Natural killer cell (primary cell): ENCODE measurements around the gene MVK. TPM values are rescaled to one million over a fixed set of nuclear protein-coding genes. Genes with fewer than 3 reads are reported as not detected.

Experiments used
- ATAC-seq, 3 donors: fragments of 150-1000 bp in 2 of 3; fragments of 200-7000 bp in 1 of 3; cut with Tn5 transposase; 1 replicate in 1 of 3; 2 replicates in 2 of 3; pipeline ENCODE4 v1.10.0; 2021; ENCODE audit warnings: mild to moderate bottlenecking in 2 of 3, moderate library complexity in 2 of 3
- DNase-seq, 2 donors: peaks; one replicate each; pipeline versions ENCODE4 v3.0.0 to v3.0.0-alpha.2; 2013 to 2021; ENCODE audit warnings: mixed read lengths in 1 of 2
- H3K27ac ChIP-seq: one replicate; pipeline ENCODE4 v1.5.1; 2013; ENCODE audit warnings: mild to moderate bottlenecking, low read length
- H3K27me3 ChIP-seq: one replicate; pipeline ENCODE4 v1.6.1; 2013; ENCODE audit warnings: low read length; ENCODE audit not compliant: control insufficient read depth, insufficient read depth
- H3K36me3 ChIP-seq: one replicate; pipeline ENCODE4 v1.6.1; 2013; ENCODE audit warnings: low read length; ENCODE audit not compliant: control insufficient read depth, insufficient read depth
- H3K4me1 ChIP-seq: one replicate; pipeline ENCODE4 v1.6.1; 2013; ENCODE audit warnings: low read length; ENCODE audit not compliant: control insufficient read depth, insufficient read depth
- H3K4me3 ChIP-seq: one replicate; pipeline ENCODE4 v1.5.1; 2013; ENCODE audit warnings: low read length
- H3K9me3 ChIP-seq: one replicate; pipeline ENCODE4 v1.6.1; 2013; ENCODE audit warnings: low read length; ENCODE audit not compliant: control insufficient read depth, insufficient read depth
- H3K27ac Mint-ChIP-seq, 2 donors: one replicate each; pipeline ENCODE4 v1.8.0; 2022; ENCODE audit warnings: mild to moderate bottlenecking in 2 of 2, mixed read lengths in 2 of 2, moderate library complexity in 1 of 2
- H3K27me3 Mint-ChIP-seq, 2 donors: one replicate each; pipeline ENCODE4 v1.8.0; 2022; ENCODE audit warnings: low read depth in 2 of 2, mixed read lengths in 2 of 2
- H3K36me3 Mint-ChIP-seq: one replicate; pipeline ENCODE4 v1.8.0; 2022; ENCODE audit warnings: mixed read lengths
- H3K4me1 Mint-ChIP-seq, 2 donors: one replicate each; pipeline ENCODE4 v1.8.0; 2022; ENCODE audit warnings: mixed read lengths in 2 of 2
- H3K4me3 Mint-ChIP-seq: one replicate; pipeline ENCODE4 v1.8.0; 2022; ENCODE audit warnings: mild to moderate bottlenecking, moderate library complexity, mixed read lengths
- H3K9me3 Mint-ChIP-seq, 2 donors: one replicate each; pipeline ENCODE4 v1.8.0; 2022; ENCODE audit warnings: mixed read lengths in 2 of 2
- WGBS: methylation state at CpG from one replicate; pipeline ENCODE4 v1.1.7; 2013; ENCODE audit warnings: missing lambda C conversion rate; ENCODE audit not compliant: insufficient coverage; 5-methylcytosine and 5-hydroxymethylcytosine counted together
- intact Hi-C: fragments of 100-400 bp; cut with micrococcal nuclease; formaldehyde crosslinking; loops from one replicate; pipeline ENCODE4 v1.14.2; 2022
- total RNA-seq, 4 donors: library from RNA; stranded (reverse); fragments of 120-200 nt in 1 of 4; gene quantifications; one replicate each; pipeline versions ENCODE4 v1.2.3 to v1.2.4, GENCODE V29; 2013 to 2022
- TF ChIP-seq, protein P1 (sequence below): fragments of 200-600 bp; IDR thresholded peaks from one replicate; pipeline ENCODE4 v1.8.0; 2022; ENCODE audit warnings: antibody characterized with exemption

Gene MVK
- total RNA-seq, 3 donors from 2014 or later (not counting 1 experiment from before 2014, with no cell fraction given), result 9.4 to 16.6 (median 16.2) TPM

- no peak overlapping the region for H3K4me3 ChIP-seq
- H3K27ac ChIP-seq, result no peak overlapping the region
- DNase-seq (no peak), ATAC-seq (no peak)
- 94% methylated on average over 8 of the region's 8 CpGs for WGBS
- H3K27me3 Mint-ChIP-seq, result no peaks in the 10 kb centered on the region
- H3K4me1 Mint-ChIP-seq, result peaks cover 0 to 3% of the 10 kb centered on the region in 2 donors
- no peak overlapping the region for H3K27ac Mint-ChIP-seq
- H3K9me3 ChIP-seq, result no peaks in the 10 kb centered on the region
- TF ChIP-seq, protein P1, sequence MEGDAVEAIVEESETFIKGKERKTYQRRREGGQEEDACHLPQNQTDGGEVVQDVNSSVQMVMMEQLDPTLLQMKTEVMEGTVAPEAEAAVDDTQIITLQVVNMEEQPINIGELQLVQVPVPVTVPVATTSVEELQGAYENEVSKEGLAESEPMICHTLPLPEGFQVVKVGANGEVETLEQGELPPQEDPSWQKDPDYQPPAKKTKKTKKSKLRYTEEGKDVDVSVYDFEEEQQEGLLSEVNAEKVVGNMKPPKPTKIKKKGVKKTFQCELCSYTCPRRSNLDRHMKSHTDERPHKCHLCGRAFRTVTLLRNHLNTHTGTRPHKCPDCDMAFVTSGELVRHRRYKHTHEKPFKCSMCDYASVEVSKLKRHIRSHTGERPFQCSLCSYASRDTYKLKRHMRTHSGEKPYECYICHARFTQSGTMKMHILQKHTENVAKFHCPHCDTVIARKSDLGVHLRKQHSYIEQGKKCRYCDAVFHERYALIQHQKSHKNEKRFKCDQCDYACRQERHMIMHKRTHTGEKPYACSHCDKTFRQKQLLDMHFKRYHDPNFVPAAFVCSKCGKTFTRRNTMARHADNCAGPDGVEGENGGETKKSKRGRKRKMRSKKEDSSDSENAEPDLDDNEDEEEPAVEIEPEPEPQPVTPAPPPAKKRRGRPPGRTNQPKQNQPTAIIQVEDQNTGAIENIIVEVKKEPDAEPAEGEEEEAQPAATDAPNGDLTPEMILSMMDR, result no peak
- intact Hi-C loops, result no loop called here
- no peak overlapping the region for H3K4me3 Mint-ChIP-seq
- peaks cover 17% of the 10 kb centered on the region for H3K36me3 ChIP-seq
- H3K9me3 Mint-ChIP-seq, result no peaks in the 10 kb centered on the region
- no peaks in the 10 kb centered on the region for H3K27me3 ChIP-seq
- no peaks in the 10 kb centered on the region for H3K36me3 Mint-ChIP-seq
- H3K4me1 ChIP-seq, result peaks cover 11% of the 10 kb centered on the region
Measured at GRCh38 chr12:109590566-109590965, 17.0 kb downstream of the MVK start.

- TF ChIP-seq, protein P1, result no peak
- ATAC-seq, result no peak
- H3K4me1 ChIP-seq, result peaks cover 14% of the 10 kb centered on the region
- Mint-ChIP-seq H3K4me1 (peaks cover 0 to 7% of the 10 kb centered on the region in 2 donors), H3K27ac (no peak overlapping the region), H3K4me3 (no peak overlapping the region), H3K9me3 (no peaks in the 10 kb centered on the region), H3K27me3 (no peaks in the 10 kb centered on the region), H3K36me3 (no peaks in the 10 kb centered on the region)
- H3K36me3 ChIP-seq, result peaks cover 17% of the 10 kb centered on the region
- no peaks in the 10 kb centered on the region for H3K27me3 ChIP-seq
- intact Hi-C loops, result no loop called here
- no peak for DNase-seq
- H3K27ac ChIP-seq, result no peak overlapping the region
- no peak overlapping the region for H3K4me3 ChIP-seq
- WGBS, result 88% methylated on average over 10 of the region's 10 CpGs
- H3K9me3 ChIP-seq, result no peaks in the 10 kb centered on the region
Measured at GRCh38 chr12:109591041-109591440, 17.4 kb downstream of the MVK start.

DNA sequence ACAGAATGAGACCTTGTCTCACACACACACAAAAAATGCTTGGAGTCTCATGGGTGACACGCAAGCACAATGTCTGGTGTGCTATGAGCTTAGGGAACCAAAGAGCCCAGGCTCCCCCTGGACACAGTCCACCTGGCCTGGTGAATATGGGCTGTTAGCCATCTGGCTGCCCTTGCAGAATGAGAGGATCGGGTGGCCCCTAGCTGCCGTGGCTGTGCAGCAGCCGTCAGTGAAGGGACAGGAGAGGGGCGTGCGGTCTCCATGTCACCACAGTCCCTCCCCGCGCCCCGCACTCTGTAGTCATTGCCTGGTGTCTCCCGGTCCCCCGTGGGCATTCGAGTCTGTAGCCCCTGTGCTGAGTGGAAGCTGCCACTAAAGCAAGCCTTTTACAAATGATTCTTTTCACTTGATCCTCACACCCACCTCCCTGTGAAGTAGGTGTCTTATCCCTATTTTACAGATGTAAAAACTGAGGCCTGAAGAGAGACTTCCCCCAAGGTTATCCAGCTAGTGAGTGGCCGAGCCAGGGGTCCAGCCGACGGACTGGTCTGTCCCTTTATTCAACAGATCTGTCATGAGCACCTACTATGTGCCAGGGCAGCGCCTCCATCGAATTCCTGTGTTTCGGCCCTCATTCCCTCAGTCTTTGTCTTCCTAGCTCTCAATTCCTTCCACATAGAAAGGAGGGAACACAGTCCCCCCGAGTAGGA is 18.8 kb downstream of the MVK start:
- intact Hi-C loops, result no loop called here
- no peak overlapping the region for H3K4me3 Mint-ChIP-seq
- H3K4me1 ChIP-seq, result peaks cover 15% of the 10 kb centered on the region
- no peaks in the 10 kb centered on the region for H3K9me3 ChIP-seq
- no peak overlapping the region for H3K27ac ChIP-seq
- peaks cover 9% of the 10 kb centered on the region for H3K36me3 ChIP-seq
- no peaks in the 10 kb centered on the region for H3K36me3 Mint-ChIP-seq
- no peaks in the 10 kb centered on the region for H3K27me3 Mint-ChIP-seq
- H3K4me1 Mint-ChIP-seq, result peaks cover under 1 to 7% of the 10 kb centered on the region in 2 donors
- H3K9me3 Mint-ChIP-seq, result no peaks in the 10 kb centered on the region
- H3K27ac Mint-ChIP-seq, result no peak overlapping the region
- DNase-seq (no peak), ATAC-seq (no peak)
- TF ChIP-seq, protein P1, result no peak
- no peaks in the 10 kb centered on the region for H3K27me3 ChIP-seq
- 97% methylated on average over 18 of the region's 19 CpGs for WGBS
- no peak overlapping the region for H3K4me3 ChIP-seq

- Mint-ChIP-seq H3K4me1 (peaks cover 6 to 12% of the 10 kb centered on the region in 2 donors), H3K9me3 (no peaks in the 10 kb centered on the region), H3K27me3 (no peaks in the 10 kb centered on the region), H3K27ac (no peak overlapping the region), H3K4me3 (no peak overlapping the region), H3K36me3 (no peaks in the 10 kb centered on the region)
- ATAC-seq (no peak), DNase-seq (no peak)
- intact Hi-C loops, result no loop called here
- Histone ChIP-seq H3K27me3 (no peaks in the 10 kb centered on the region), H3K4me1 (peaks cover 20% of the 10 kb centered on the region), H3K27ac (no peak overlapping the region), H3K36me3 (peaks cover 5% of the 10 kb centered on the region), H3K9me3 (no peaks in the 10 kb centered on the region), H3K4me3 (no peak overlapping the region)
- 95% methylated on average over 9 of the region's 9 CpGs for WGBS
- TF ChIP-seq, protein P1, result no peak
Measured at GRCh38 chr12:109592905-109593272, 19.3 kb downstream of the MVK start.
